SK-N-MC (cell line): ENCODE measurements around the gene PODXL2.

Source experiments
- DNase-seq: peaks from one replicate; pipeline ENCODE4 v3.0.0-alpha.2; 2011; ENCODE audit warnings: low read depth, low spot score
- H3K27ac ChIP-seq: fragments of 200-600 bp; sonication (generic); 2 replicates; pipeline ENCODE4 v1.5.1; 2016; ENCODE audit warnings: mixed run types
- H3K36me3 ChIP-seq: fragments of 200-600 bp; sonication (generic); 2 replicates; pipeline ENCODE4 v1.6.1; 2017; ENCODE audit warnings: antibody characterized with exemption, low read length, mixed read lengths; ENCODE audit not compliant: insufficient read depth
- H3K4me3 ChIP-seq: fragments of 200-600 bp; sonication (generic); 2 replicates; pipeline ENCODE4 v1.5.1; 2016
- H3K9ac ChIP-seq: fragments of 200-600 bp; sonication (generic); 2 replicates; pipeline ENCODE4 v1.8.0; 2017; ENCODE audit warnings: mixed run types, mixed read lengths; ENCODE audit not compliant: insufficient read length
- H3K9me3 ChIP-seq: fragments of 200-600 bp; sonication (generic); 2 replicates; pipeline ENCODE4 v1.6.1; 2017; ENCODE audit warnings: low read depth, mild to moderate bottlenecking, antibody characterized with exemption, low read length, moderate library complexity, mixed read lengths
- EZH2 ChIP-seq: fragments of 200-600 bp; sonication (generic); IDR thresholded peaks from one replicate; pipeline ENCODE4 v1.6.1; 2017; ENCODE audit warnings: antibody characterized with exemption
- FOXP2 ChIP-seq: optimal IDR thresholded peaks from 2 replicates; pipeline ENCODE3; 2011; ENCODE audit warnings: mild to moderate bottlenecking, moderate library complexity; ENCODE audit not compliant: insufficient read depth; ENCODE audit errors: extremely low read length, control extremely low read depth
- POLR2AphosphoS5 ChIP-seq: IDR thresholded peaks from 2 replicates; pipeline ENCODE4 v1.6.1; 2012; ENCODE audit warnings: mild to moderate bottlenecking, low read depth, low read length, borderline replicate concordance

Gene PODXL2

DNA sequence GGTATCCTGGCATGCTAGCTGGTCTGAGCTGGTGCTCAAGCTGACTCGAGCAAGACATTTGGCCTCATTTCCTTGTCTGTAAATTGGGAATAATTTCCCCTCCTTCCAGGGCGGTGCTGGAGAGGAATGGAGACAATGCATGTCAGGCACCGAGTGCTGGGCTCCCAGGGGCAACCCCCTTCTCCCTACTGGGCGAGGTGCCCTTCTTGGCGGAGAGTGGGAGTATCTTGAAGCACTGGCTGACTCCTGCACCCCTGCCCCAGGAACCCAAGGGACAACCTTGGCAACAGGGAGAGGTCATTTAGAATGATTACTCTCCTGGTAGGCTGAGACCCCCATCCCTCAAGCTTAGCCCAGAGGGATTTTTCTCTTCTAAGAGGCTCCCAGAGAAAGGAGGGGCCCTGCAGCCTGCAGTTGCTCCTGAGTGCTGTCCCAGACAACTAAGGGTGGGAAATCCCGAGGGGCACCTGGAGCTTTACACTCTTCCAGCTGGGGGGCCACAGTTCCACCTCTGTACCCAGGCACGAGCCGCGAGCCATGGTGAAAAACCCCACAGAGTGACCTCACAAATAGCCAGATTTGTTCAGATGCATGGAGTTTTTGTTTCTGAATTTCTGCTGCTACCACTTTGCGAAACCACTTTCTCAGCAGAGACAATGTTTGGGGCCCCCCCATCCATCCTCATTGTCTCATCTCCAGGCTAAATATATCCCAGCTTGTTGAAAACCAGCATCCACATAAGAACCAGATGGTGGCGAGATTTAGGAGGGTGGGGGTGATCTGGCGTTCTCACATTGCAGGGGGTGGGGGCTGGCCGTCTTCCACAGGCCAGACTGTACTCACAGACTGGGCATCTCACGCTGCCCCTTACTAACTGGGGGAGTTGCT, 88.6 kb downstream of the PODXL2 start:
- no peaks in the 10 kb centered on the region for H3K36me3 ChIP-seq
- H3K4me3 ChIP-seq, result no peak overlapping the region
- H3K27ac ChIP-seq, result no peak overlapping the region
- DNase-seq, result no peak
- TF ChIP-seq POLR2AphosphoS5 (no peak), EZH2 (no peak), FOXP2 (no peak)
- H3K9me3 ChIP-seq, result no peaks in the 10 kb centered on the region
- H3K9ac ChIP-seq, result no peak overlapping the region

DNA sequence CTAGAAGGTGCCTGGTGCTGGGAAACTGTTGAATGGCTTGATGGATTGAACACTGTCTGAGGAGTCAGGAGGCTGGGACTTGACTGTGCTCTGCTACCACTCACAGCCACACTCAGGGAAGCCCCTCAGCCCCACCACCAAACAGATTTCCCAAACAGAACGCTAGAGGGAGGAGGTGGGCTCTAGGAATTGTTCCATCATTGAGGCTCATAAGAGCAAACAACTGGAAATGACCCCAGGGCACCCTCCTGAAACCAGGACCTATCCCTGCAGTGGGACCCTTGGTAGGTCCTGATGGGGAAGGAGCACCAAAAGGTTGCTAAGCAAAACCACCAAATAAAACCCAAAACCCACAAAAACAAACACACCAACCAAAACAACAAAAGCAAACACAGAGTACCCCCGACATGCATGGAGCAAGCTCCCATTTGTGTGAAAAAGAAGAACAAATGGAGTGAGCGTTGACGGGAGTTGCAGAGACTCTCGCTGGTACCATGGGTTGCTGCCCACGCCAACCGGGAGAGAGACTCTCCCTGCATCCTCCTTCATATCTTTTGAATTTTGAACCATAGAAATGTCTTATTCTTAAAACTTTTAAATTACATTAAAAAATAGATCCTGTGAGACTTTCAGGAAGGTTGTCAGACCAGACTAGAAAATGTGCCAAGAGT, 89.4 kb downstream of the PODXL2 start:
- Histone ChIP-seq H3K27ac (no peak overlapping the region), H3K36me3 (no peaks in the 10 kb centered on the region), H3K9me3 (no peaks in the 10 kb centered on the region), H3K4me3 (no peak overlapping the region), H3K9ac (no peak overlapping the region)
- DNase-seq, result no peak
- TF ChIP-seq EZH2 (no peak), POLR2AphosphoS5 (no peak), FOXP2 (no peak)

DNA sequence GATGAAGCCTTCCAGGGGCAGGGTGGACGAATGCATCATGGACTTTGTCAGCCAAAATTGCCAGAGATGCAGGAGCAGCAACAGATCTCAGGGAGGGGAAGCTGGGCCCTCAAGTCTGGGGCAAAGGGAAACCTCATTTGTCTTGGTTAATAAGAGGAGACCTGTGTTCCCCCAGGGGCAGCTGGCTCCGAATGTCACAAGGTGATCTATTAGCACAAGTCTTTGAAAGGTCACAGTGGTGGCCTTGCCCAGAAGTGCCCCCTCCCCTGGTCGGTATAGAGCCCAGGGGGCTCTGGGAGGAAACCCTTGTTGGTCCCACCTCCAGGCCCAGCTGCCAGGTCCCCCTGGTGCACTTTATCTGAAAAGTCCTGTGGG, 89.9 kb downstream of the PODXL2 start:
- DNase-seq, result no peak
- Histone ChIP-seq H3K4me3 (no peak overlapping the region), H3K36me3 (no peaks in the 10 kb centered on the region)

DNA sequence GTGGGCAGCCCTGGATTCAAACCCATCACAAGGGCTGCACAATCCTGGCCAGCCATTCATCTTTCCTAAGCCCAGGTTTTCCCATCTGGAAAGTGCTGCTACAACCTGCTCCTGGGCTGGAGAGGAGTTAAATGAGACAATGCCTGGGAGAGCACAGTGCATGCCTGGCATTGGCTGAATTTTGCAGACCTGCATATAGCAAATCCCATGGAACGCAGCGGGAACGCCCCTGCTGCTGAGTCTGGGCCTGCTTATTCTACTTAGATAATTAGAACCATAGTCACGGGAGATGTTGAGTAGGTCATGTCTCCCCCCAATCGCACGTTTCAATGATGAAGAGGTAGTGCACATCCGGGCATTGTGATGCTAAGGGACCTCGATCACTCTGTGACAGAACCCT, 90.4 kb downstream of the PODXL2 start:
- TF ChIP-seq EZH2 (no peak), FOXP2 (no peak), POLR2AphosphoS5 (no peak)
- Histone ChIP-seq H3K27ac (no peak overlapping the region), H3K4me3 (no peak overlapping the region), H3K9ac (no peak overlapping the region), H3K9me3 (no peaks in the 10 kb centered on the region), H3K36me3 (no peaks in the 10 kb centered on the region)
- DNase-seq, result no peak

More for the DNA sequence above, 89.9 kb downstream of the PODXL2 start:
- no peak overlapping the region for H3K9ac ChIP-seq
- TF ChIP-seq POLR2AphosphoS5 (no peak), EZH2 (no peak), FOXP2 (no peak)
- H3K9me3 ChIP-seq, result no peaks in the 10 kb centered on the region
- H3K27ac ChIP-seq, result no peak overlapping the region

DNA sequence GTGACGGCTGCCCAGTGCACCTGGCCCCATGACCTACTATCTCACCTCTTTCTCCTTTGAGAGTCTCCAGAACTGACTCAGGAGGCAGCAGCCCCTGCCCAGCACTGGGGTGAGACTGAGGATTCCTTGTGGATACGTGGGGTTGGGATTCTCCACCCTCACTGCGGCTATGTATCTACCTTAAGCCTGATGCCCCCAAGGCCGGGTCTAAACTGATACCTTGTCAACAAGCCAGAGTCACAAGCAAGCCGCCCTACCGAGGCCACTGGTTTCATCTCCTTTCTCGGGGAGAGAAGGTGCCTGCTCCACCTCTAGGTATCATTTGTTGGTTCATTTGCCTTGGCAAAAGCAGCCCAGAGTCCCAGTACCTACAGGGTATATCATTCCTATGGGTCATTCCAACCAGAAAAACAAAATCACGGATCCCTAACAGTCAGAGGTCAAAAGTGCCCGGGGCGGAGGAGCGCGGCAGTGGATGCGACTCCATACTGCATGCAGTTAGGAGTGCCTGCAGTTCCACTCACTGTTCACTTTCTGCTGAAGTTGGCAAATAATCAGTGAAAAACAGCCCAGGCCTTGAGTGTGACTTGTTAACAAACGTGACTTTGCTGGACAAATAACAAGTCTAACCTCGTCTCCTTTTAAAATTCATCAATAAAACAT, 91.3 kb downstream of the PODXL2 start:
- no peak overlapping the region for H3K27ac ChIP-seq

DNA sequence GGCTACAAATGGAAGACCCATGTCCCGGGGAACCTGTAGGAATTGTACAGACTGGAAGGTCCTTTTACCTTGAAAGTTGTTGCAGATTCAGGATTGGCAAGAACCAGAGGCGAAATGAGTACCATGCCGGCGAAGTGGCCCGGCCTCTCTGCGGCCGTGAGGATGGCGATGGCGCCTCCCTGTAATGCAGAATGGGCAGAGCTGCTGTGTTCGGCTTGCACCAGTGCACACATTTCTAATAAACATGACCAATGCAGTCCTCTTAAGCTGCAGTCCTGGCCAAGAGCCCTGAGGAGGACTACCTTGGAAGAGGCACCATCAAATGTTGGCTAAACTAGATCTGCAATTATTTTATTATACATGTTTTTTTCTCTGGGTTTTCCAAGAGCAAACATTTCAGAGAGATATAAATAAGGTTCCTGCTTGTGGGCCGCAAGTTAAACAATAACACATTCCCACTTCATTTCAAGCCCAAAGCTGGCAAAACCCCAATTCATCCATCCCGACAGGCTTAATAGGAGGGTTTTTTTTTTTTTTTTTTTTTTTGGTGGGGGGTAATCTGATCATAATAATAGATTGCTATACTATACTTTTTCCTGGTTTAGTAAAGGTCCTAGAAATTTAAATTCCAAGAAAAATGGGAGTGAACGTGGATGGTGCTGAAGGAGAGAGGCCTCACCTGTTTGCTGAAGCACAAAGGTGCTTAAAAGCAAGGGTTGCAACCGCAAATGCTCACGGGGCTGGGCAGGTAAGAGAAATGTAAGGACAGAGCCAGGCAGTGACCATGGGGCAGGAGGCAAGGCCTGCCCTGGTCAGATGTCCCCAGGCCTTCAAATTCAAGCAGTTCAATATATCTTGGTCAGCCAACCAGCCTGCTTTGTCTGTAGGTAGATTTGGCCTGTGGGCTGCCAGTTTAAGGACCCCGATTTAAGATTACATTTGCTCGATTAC, 92.3 kb downstream of the PODXL2 start:
- no peak overlapping the region for H3K27ac ChIP-seq
- H3K36me3 ChIP-seq, result no peaks in the 10 kb centered on the region
- no peak for DNase-seq
- H3K9me3 ChIP-seq, result no peaks in the 10 kb centered on the region
- TF ChIP-seq POLR2AphosphoS5, result no peak
- TF ChIP-seq FOXP2, result no peak
- no peak for TF ChIP-seq EZH2
- H3K4me3 ChIP-seq, result no peak overlapping the region
- no peak overlapping the region for H3K9ac ChIP-seq

More for the DNA sequence above, 91.3 kb downstream of the PODXL2 start:
- Histone ChIP-seq H3K9ac (no peak overlapping the region), H3K4me3 (no peak overlapping the region), H3K9me3 (no peaks in the 10 kb centered on the region), H3K36me3 (no peaks in the 10 kb centered on the region)
- TF ChIP-seq EZH2, result no peak
- TF ChIP-seq POLR2AphosphoS5, result no peak
- no peak for TF ChIP-seq FOXP2
- no peak for DNase-seq

DNA sequence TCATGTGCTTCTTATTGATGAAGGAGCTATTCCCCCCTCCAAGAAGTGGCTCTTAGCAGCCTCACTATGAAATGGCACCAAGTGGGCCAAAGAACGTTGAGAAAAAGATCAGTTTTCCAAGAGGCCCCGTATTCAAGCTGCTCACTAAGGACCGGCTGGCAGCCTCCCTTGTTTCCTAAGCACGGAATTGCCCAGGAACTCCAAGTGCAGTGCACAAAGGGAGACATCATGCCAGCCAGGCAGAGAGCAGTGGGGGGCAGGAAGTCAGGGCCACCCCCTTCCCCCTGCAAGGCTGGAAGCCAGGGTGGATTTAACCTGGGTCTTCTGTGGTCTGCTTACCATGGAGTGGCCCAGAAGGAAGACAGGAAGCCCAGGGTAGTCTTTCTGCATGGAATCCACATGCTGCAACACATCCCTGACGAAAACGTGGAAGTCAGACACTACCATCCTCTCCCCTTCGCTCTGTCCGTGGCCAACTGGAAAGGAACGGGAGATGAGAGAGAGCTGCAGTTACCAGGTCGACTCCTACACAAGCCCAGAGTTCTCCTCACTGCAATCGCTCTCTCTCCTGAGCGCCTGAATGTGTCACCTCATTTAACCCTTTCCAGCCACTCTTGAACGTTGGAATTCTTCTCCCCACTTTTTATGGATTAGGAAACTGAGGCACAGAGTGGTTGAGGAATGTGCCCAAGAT, 93.3 kb downstream of the PODXL2 start:
- no peaks in the 10 kb centered on the region for H3K36me3 ChIP-seq
- H3K27ac ChIP-seq, result no peak overlapping the region
- no peak for DNase-seq
- H3K9me3 ChIP-seq, result no peaks in the 10 kb centered on the region
- no peak overlapping the region for H3K9ac ChIP-seq
- TF ChIP-seq POLR2AphosphoS5, result no peak
- TF ChIP-seq FOXP2, result no peak
- no peak for TF ChIP-seq EZH2
- no peak overlapping the region for H3K4me3 ChIP-seq
